Measurements from ENCODE around the gene SPOCK3. TPM values are rescaled to one million over a fixed set of nuclear protein-coding genes. Genes with fewer than 3 reads are reported as not detected.

The SPOCK3 gene
- total and polyA plus RNA-seq, 2 experiments from 2014 or later = 1.6 to 4.1 TPM

DNA sequence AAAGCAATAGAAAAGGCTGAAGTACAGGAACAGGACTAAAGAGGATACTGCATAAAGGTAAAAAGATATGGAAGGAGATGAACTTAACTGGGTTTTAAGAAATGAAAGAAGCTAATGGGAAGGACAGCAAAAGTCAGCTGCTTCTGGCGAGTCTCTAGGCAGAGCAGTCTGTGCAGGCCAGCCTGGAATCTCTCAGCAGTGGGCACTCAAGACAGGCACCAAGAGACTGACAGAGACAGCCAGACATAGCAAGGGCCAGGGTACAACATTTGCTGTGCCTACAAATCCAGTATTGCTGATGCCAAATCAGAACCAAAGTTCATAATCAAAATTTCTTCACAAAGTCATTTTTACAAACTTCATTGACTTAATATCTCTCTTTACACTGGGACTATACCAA is 62.4 kb downstream of the SPOCK3 start:
- Histone ChIP-seq H3K4me2 (no peak overlapping the region), H3K27ac (ENCODE audit: low read depth) (no peak overlapping the region), H3K4me1 (ENCODE audit: insufficient read depth) (no peaks in the 10 kb centered on the region), H3K79me2 (replicated peaks; ENCODE audit: insufficient read depth) (no peaks in the 10 kb centered on the region), H3K4me3 (no peak overlapping the region), H2AFZ (no peak overlapping the region), H4K20me1 (replicated peaks; ENCODE audit: insufficient read depth) (no peaks in the 10 kb centered on the region), H3K27me3 (ENCODE audit: insufficient read depth) (no peaks in the 10 kb centered on the region), H3F3A (replicated peaks; ENCODE audit: low read depth) (no peaks in the 10 kb centered on the region), H3K36me3 (ENCODE audit: insufficient read depth) (no peaks in the 10 kb centered on the region), H3K9me2 (ENCODE audit: insufficient read depth) (no peaks in the 10 kb centered on the region)
- no peak for TF ChIP-seq STAT1 (IDR thresholded peaks at IDR 0.05; ENCODE audit: unreplicated experiment)
- no peak for TF ChIP-seq EZH2 (IDR thresholded peaks at IDR 0.05; ENCODE audit: low read depth, unreplicated experiment)
- no peak for TF ChIP-seq EZH2phosphoT487 (IDR thresholded peaks at IDR 0.05; ENCODE audit: unreplicated experiment)
- no peak for TF ChIP-seq JUNB (IDR thresholded peaks at IDR 0.05; ENCODE audit: unreplicated experiment)
- TF ChIP-seq CREB1 (CRISPR knock-in tag; IDR thresholded peaks at IDR 0.05; ENCODE audit: low read depth) = no peak
- TF ChIP-seq, protein P1, sequence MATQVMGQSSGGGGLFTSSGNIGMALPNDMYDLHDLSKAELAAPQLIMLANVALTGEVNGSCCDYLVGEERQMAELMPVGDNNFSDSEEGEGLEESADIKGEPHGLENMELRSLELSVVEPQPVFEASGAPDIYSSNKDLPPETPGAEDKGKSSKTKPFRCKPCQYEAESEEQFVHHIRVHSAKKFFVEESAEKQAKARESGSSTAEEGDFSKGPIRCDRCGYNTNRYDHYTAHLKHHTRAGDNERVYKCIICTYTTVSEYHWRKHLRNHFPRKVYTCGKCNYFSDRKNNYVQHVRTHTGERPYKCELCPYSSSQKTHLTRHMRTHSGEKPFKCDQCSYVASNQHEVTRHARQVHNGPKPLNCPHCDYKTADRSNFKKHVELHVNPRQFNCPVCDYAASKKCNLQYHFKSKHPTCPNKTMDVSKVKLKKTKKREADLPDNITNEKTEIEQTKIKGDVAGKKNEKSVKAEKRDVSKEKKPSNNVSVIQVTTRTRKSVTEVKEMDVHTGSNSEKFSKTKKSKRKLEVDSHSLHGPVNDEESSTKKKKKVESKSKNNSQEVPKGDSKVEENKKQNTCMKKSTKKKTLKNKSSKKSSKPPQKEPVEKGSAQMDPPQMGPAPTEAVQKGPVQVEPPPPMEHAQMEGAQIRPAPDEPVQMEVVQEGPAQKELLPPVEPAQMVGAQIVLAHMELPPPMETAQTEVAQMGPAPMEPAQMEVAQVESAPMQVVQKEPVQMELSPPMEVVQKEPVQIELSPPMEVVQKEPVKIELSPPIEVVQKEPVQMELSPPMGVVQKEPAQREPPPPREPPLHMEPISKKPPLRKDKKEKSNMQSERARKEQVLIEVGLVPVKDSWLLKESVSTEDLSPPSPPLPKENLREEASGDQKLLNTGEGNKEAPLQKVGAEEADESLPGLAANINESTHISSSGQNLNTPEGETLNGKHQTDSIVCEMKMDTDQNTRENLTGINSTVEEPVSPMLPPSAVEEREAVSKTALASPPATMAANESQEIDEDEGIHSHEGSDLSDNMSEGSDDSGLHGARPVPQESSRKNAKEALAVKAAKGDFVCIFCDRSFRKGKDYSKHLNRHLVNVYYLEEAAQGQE (IDR thresholded peaks at IDR 0.05; ENCODE audit: unreplicated experiment) = no peak
- no peak for TF ChIP-seq POLR2AphosphoS5 (IDR thresholded peaks at IDR 0.05; ENCODE audit: low read depth)
- TF ChIP-seq, protein P2, sequence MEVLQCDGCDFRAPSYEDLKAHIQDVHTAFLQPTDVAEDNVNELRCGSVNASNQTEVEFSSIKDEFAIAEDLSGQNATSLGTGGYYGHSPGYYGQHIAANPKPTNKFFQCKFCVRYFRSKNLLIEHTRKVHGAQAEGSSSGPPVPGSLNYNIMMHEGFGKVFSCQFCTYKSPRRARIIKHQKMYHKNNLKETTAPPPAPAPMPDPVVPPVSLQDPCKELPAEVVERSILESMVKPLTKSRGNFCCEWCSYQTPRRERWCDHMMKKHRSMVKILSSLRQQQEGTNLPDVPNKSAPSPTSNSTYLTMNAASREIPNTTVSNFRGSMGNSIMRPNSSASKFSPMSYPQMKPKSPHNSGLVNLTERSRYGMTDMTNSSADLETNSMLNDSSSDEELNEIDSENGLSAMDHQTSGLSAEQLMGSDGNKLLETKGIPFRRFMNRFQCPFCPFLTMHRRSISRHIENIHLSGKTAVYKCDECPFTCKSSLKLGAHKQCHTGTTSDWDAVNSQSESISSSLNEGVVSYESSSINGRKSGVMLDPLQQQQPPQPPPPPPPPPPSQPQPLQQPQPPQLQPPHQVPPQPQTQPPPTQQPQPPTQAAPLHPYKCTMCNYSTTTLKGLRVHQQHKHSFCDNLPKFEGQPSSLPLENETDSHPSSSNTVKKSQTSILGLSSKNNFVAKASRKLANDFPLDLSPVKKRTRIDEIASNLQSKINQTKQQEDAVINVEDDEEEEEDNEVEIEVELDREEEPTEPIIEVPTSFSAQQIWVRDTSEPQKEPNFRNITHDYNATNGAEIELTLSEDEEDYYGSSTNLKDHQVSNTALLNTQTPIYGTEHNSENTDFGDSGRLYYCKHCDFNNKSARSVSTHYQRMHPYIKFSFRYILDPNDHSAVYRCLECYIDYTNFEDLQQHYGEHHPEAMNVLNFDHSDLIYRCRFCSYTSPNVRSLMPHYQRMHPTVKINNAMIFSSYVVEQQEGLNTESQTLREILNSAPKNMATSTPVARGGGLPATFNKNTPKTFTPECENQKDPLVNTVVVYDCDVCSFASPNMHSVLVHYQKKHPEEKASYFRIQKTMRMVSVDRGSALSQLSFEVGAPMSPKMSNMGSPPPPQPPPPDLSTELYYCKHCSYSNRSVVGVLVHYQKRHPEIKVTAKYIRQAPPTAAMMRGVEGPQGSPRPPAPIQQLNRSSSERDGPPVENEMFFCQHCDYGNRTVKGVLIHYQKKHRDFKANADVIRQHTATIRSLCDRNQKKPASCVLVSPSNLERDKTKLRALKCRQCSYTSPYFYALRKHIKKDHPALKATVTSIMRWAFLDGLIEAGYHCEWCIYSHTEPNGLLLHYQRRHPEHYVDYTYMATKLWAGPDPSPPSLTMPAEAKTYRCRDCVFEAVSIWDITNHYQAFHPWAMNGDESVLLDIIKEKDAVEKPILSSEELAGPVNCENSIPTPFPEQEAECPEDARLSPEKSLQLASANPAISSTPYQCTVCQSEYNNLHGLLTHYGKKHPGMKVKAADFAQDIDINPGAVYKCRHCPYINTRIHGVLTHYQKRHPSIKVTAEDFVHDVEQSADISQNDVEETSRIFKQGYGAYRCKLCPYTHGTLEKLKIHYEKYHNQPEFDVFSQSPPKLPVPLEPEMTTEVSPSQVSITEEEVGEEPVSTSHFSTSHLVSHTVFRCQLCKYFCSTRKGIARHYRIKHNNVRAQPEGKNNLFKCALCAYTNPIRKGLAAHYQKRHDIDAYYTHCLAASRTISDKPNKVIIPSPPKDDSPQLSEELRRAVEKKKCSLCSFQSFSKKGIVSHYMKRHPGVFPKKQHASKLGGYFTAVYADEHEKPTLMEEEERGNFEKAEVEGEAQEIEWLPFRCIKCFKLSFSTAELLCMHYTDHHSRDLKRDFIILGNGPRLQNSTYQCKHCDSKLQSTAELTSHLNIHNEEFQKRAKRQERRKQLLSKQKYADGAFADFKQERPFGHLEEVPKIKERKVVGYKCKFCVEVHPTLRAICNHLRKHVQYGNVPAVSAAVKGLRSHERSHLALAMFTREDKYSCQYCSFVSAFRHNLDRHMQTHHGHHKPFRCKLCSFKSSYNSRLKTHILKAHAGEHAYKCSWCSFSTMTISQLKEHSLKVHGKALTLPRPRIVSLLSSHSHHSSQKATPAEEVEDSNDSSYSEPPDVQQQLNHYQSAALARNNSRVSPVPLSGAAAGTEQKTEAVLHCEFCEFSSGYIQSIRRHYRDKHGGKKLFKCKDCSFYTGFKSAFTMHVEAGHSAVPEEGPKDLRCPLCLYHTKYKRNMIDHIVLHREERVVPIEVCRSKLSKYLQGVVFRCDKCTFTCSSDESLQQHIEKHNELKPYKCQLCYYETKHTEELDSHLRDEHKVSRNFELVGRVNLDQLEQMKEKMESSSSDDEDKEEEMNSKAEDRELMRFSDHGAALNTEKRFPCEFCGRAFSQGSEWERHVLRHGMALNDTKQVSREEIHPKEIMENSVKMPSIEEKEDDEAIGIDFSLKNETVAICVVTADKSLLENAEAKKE (CRISPR knock-in tag; IDR thresholded peaks at IDR 0.05) = no peak
- TF ChIP-seq, protein P3, sequence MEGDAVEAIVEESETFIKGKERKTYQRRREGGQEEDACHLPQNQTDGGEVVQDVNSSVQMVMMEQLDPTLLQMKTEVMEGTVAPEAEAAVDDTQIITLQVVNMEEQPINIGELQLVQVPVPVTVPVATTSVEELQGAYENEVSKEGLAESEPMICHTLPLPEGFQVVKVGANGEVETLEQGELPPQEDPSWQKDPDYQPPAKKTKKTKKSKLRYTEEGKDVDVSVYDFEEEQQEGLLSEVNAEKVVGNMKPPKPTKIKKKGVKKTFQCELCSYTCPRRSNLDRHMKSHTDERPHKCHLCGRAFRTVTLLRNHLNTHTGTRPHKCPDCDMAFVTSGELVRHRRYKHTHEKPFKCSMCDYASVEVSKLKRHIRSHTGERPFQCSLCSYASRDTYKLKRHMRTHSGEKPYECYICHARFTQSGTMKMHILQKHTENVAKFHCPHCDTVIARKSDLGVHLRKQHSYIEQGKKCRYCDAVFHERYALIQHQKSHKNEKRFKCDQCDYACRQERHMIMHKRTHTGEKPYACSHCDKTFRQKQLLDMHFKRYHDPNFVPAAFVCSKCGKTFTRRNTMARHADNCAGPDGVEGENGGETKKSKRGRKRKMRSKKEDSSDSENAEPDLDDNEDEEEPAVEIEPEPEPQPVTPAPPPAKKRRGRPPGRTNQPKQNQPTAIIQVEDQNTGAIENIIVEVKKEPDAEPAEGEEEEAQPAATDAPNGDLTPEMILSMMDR (conservative IDR thresholded peaks at IDR 0.05; ENCODE audit: low read depth in 2 of 2) = no peak
- no peak for TF ChIP-seq ZNF114 (CRISPR knock-in tag; IDR thresholded peaks at IDR 0.05)
- TF ChIP-seq, protein P4, sequence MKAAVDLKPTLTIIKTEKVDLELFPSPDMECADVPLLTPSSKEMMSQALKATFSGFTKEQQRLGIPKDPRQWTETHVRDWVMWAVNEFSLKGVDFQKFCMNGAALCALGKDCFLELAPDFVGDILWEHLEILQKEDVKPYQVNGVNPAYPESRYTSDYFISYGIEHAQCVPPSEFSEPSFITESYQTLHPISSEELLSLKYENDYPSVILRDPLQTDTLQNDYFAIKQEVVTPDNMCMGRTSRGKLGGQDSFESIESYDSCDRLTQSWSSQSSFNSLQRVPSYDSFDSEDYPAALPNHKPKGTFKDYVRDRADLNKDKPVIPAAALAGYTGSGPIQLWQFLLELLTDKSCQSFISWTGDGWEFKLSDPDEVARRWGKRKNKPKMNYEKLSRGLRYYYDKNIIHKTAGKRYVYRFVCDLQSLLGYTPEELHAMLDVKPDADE (IDR thresholded peaks at IDR 0.05) = no peak
- TF ChIP-seq NANOG (IDR thresholded peaks at IDR 0.05; ENCODE audit: borderline replicate concordance) = no peak
- no peak for TF ChIP-seq ZNF331 (CRISPR knock-in tag; IDR thresholded peaks at IDR 0.05; ENCODE audit: low read depth)
- Mint-ChIP-seq H3K27me3 (ENCODE audit: insufficient read depth, low read depth, poor library complexity) (peaks cover 2% of the 10 kb centered on the region), H3K9me3 (no peaks in the 10 kb centered on the region), H3K4me1 (0 out of 3 replicates have a peak, but pooled peaks cover 7% of the 10 kb centered on the region), H3K27ac (no peak overlapping the region), H3K36me3 (ENCODE audit: low read depth) (no peaks in the 10 kb centered on the region), H3K4me3 (no peak overlapping the region)
- DNase-seq (ENCODE audit: low spot score) (no peak), ATAC-seq (no peak)

Data from GM23338 (cell line).